CD4-positive, alpha-beta T cell (primary cell): ENCODE data around the gene DIP2C. TPM values are rescaled to one million over a fixed set of nuclear protein-coding genes. Genes with fewer than 3 reads are reported as not detected.

Experiments used
- ATAC-seq: fragments of 200-7000 bp; cut with Tn5 transposase; one replicate; pipeline ENCODE4 v1.10.0; 2022; ENCODE audit warnings: mild to moderate bottlenecking; ENCODE audit not compliant: poor library complexity
- CTCF ChIA-PET: fragments of 350-600 bp; sonication (Branson Sonifier 250); formaldehyde crosslinking; loops from one replicate; lab custom pipeline; 2021; ENCODE audit warnings: antibody characterized with exemption, inconsistent platforms; lab: Charles Lee
- POLR2A ChIA-PET: fragments of 350-600 bp; sonication (Branson Sonifier 250); formaldehyde crosslinking; loops from one replicate; lab custom pipeline; 2021; ENCODE audit warnings: antibody characterized with exemption, inconsistent platforms; lab: Charles Lee
- DNase-seq, 14 experiments: peaks; one replicate each; pipeline ENCODE4 v3.0.0-alpha.2; 2013 to 2020; ENCODE audit warnings: mixed read lengths in 2 of 14
- H3K27ac ChIP-seq, 2 donors: one replicate each; pipeline versions ENCODE4 v1.5.1 to v1.7.0; 2013; ENCODE audit warnings: low read length in 2 of 2, low read depth in 1 of 2, mild to moderate bottlenecking in 1 of 2
- H3K27me3 ChIP-seq, 2 experiments: 1 replicate in 1 of 2; 2 replicates in 1 of 2; pipeline versions ENCODE4 v1.6.1 to v1.7.0; 2013; ENCODE audit warnings: low read length in 2 of 2, control low read depth in 1 of 2, mild to moderate bottlenecking in 1 of 2, moderate library complexity in 1 of 2; ENCODE audit not compliant: insufficient read depth in 2 of 2, control insufficient read depth in 1 of 2
- H3K36me3 ChIP-seq: one replicate; pipeline ENCODE4 v1.6.1; 2013; ENCODE audit warnings: low read length, control low read depth; ENCODE audit not compliant: insufficient read depth
- H3K4me1 ChIP-seq: one replicate; pipeline ENCODE4 v1.6.1; 2013; ENCODE audit warnings: low read length, control low read depth; ENCODE audit not compliant: insufficient read depth
- H3K4me3 ChIP-seq: one replicate; pipeline ENCODE4 v1.5.1; 2013; ENCODE audit warnings: mild to moderate bottlenecking, low read length, moderate library complexity
- H3K9me3 ChIP-seq, 2 experiments: 1 replicate in 1 of 2; 2 replicates in 1 of 2; pipeline versions ENCODE4 v1.6.1 to v1.7.0; 2013; ENCODE audit warnings: low read length in 2 of 2, mild to moderate bottlenecking in 2 of 2, control low read depth in 1 of 2, moderate library complexity in 1 of 2; ENCODE audit not compliant: control insufficient read depth in 1 of 2, insufficient read depth in 1 of 2
- H3K27ac Mint-ChIP-seq: one replicate; pipeline ENCODE4 v1.8.0; 2020; ENCODE audit warnings: mixed read lengths
- H3K27me3 Mint-ChIP-seq: one replicate; pipeline ENCODE4 v1.8.0; 2021; ENCODE audit warnings: mixed read lengths
- H3K36me3 Mint-ChIP-seq: one replicate; pipeline ENCODE4 v1.8.0; 2021; ENCODE audit warnings: low read depth, mixed read lengths
- H3K4me1 Mint-ChIP-seq: one replicate; pipeline ENCODE4 v1.8.0; 2021; ENCODE audit warnings: low read depth, mixed read lengths
- H3K4me3 Mint-ChIP-seq: one replicate; pipeline ENCODE4 v1.8.0; 2020; ENCODE audit warnings: mild to moderate bottlenecking, mixed read lengths
- H3K9me3 Mint-ChIP-seq: one replicate; pipeline ENCODE4 v1.8.0; 2020; ENCODE audit warnings: mixed read lengths
- CTCF ChIP-seq: fragments of 200-600 bp; IDR thresholded peaks from one replicate; pipeline ENCODE4 v1.8.0; 2022; ENCODE audit warnings: antibody characterized with exemption, mild to moderate bottlenecking
- intact Hi-C, 2 experiments: fragments of 100-400 bp; cut with DNase I in 1 of 2; cut with micrococcal nuclease in 1 of 2; formaldehyde crosslinking; loops; one replicate each; pipeline versions ENCODE4 v1.15.1 to v1.9.0; 2023 to 2025; cut with DNase I, micrococcal nuclease
- total RNA-seq, 174 experiments: library from RNA in 2 of 174; stranded (reverse) in 2 of 174; gene quantifications; one replicate each; pipeline ENCODE4 v1.2.3 and lab custom pipeline; 2021 to 2026

Gene DIP2C
- total RNA-seq, 2 experiments from 2014 or later: 4.1 TPM

- no peak for TF ChIP-seq CTCF
- Histone ChIP-seq H3K4me3 (no peak overlapping the region), H3K36me3 (no peaks in the 10 kb centered on the region), H3K27ac (no peak overlapping the region), H3K4me1 (no peaks in the 10 kb centered on the region), H3K9me3 (no peaks in the 10 kb centered on the region), H3K27me3 (no peaks in the 10 kb centered on the region)
- Mint-ChIP-seq H3K4me3 (no peak overlapping the region), H3K4me1 (no peaks in the 10 kb centered on the region), H3K27me3 (no peaks in the 10 kb centered on the region), H3K27ac (no peak overlapping the region), H3K36me3 (no peaks in the 10 kb centered on the region), H3K9me3 (no peaks in the 10 kb centered on the region)
- intact Hi-C loops: no loop called here
- no peak for DNase-seq
- ChIA-PET POLR2A (no interaction called here), CTCF (no interaction called here)
- ATAC-seq: no peak
Observed at GRCh38 chr10:609868-610545, 79.5 kb downstream of the DIP2C start.

GRCh38 chr10:609262-609658 lies 80.2 kb downstream of the DIP2C start:
- H3K27me3 ChIP-seq: no peaks in the 10 kb centered on the region
- no peaks in the 10 kb centered on the region for H3K4me1 ChIP-seq
- intact Hi-C loops: no loop called here
- TF ChIP-seq CTCF: no peak
- Mint-ChIP-seq H3K4me1 (no peaks in the 10 kb centered on the region), H3K4me3 (no peak overlapping the region), H3K27ac (no peak overlapping the region), H3K27me3 (peaks cover under 1% of the 10 kb centered on the region), H3K36me3 (no peaks in the 10 kb centered on the region), H3K9me3 (no peaks in the 10 kb centered on the region)
- CTCF ChIA-PET: no interaction called here
- no peak overlapping the region for H3K27ac ChIP-seq
- no peak overlapping the region for H3K4me3 ChIP-seq
- POLR2A ChIA-PET: no interaction called here
- DNase-seq (no peak), ATAC-seq (no peak)
- H3K36me3 ChIP-seq: no peaks in the 10 kb centered on the region
- H3K9me3 ChIP-seq: no peaks in the 10 kb centered on the region

- DNase-seq (no peak), ATAC-seq (no peak)
- no peak overlapping the region for H3K4me3 Mint-ChIP-seq
- Histone ChIP-seq H3K27ac (no peak overlapping the region), H3K4me1 (no peaks in the 10 kb centered on the region), H3K4me3 (no peak overlapping the region), H3K36me3 (no peaks in the 10 kb centered on the region), H3K27me3 (no peaks in the 10 kb centered on the region), H3K9me3 (no peaks in the 10 kb centered on the region)
- intact Hi-C loops: no loop called here
- H3K27ac Mint-ChIP-seq: no peak overlapping the region
- H3K27me3 Mint-ChIP-seq: peaks cover 5% of the 10 kb centered on the region
- no peaks in the 10 kb centered on the region for H3K4me1 Mint-ChIP-seq
- H3K9me3 Mint-ChIP-seq: no peaks in the 10 kb centered on the region
- TF ChIP-seq CTCF: no peak
- CTCF ChIA-PET: no interaction called here
- POLR2A ChIA-PET: no interaction called here
- no peaks in the 10 kb centered on the region for H3K36me3 Mint-ChIP-seq
Observed at GRCh38 chr10:608331-609261, 80.9 kb downstream of the DIP2C start.
